Measurements from ENCODE around the gene SLC35A2.
"Not testable (repeated sequence)": the region's sequence is repeated elsewhere in the genome, so short reads cannot be mapped to it uniquely, and the experiment has no call there.

Gene SLC35A2

GRCh38 chrX:48864210-48864609, 47.2 kb downstream of the SLC35A2 start:
- DNase-seq: no peak
- H3K27ac ChIP-seq (ENCODE audit: low read length): no peak overlapping the region
- H3K27me3 ChIP-seq (ENCODE audit: insufficient read depth, low read length, poor library complexity): no peaks in the 10 kb centered on the region
- H3K9ac ChIP-seq (ENCODE audit: low read depth, low read length): no peak overlapping the region
- no peaks in the 10 kb centered on the region for H3K4me1 ChIP-seq (ENCODE audit: insufficient read depth, low read length)
- no peaks in the 10 kb centered on the region for H3K36me3 ChIP-seq (ENCODE audit: insufficient read depth, low read length)
- no peak for ATAC-seq (ENCODE audit: insufficient read depth, low read depth)
- H3K4me2 ChIP-seq (ENCODE audit: insufficient read depth, low read length): no peak overlapping the region
- no peaks in the 10 kb centered on the region for H4K20me1 ChIP-seq (ENCODE audit: insufficient read depth, low read length)
- no peak for TF ChIP-seq EZH2 (IDR thresholded peaks at IDR 0.05; ENCODE audit: borderline replicate concordance, low read depth, low read length, severe bottlenecking)
- TF ChIP-seq, protein P1, sequence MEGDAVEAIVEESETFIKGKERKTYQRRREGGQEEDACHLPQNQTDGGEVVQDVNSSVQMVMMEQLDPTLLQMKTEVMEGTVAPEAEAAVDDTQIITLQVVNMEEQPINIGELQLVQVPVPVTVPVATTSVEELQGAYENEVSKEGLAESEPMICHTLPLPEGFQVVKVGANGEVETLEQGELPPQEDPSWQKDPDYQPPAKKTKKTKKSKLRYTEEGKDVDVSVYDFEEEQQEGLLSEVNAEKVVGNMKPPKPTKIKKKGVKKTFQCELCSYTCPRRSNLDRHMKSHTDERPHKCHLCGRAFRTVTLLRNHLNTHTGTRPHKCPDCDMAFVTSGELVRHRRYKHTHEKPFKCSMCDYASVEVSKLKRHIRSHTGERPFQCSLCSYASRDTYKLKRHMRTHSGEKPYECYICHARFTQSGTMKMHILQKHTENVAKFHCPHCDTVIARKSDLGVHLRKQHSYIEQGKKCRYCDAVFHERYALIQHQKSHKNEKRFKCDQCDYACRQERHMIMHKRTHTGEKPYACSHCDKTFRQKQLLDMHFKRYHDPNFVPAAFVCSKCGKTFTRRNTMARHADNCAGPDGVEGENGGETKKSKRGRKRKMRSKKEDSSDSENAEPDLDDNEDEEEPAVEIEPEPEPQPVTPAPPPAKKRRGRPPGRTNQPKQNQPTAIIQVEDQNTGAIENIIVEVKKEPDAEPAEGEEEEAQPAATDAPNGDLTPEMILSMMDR (IDR thresholded peaks at IDR 0.05; ENCODE audit: borderline replicate concordance, extremely low read depth, low read length, poor library complexity, severe bottlenecking): no peak
- no peaks in the 10 kb centered on the region for H3K79me2 ChIP-seq (ENCODE audit: insufficient read depth, low read length)
- H3K9me3 ChIP-seq (ENCODE audit: insufficient read depth, low read length, severe bottlenecking): no peaks in the 10 kb centered on the region
- H2AFZ ChIP-seq (ENCODE audit: low read depth, low read length): no peak overlapping the region
- no peak overlapping the region for H3K4me3 ChIP-seq (ENCODE audit: low read depth in 1 of 2, low read length in 2 of 2)

- Histone ChIP-seq H3K4me2 (ENCODE audit: insufficient read depth, low read length) (no peak overlapping the region), H3K27me3 (ENCODE audit: insufficient read depth, low read length, poor library complexity) (no peaks in the 10 kb centered on the region), H2AFZ (ENCODE audit: low read depth, low read length) (no peak overlapping the region), H3K4me3 (ENCODE audit: low read depth in 1 of 2, low read length in 2 of 2) (no peak overlapping the region), H3K27ac (ENCODE audit: low read length) (no peak overlapping the region), H4K20me1 (ENCODE audit: insufficient read depth, low read length) (no peaks in the 10 kb centered on the region), H3K4me1 (ENCODE audit: insufficient read depth, low read length) (no peaks in the 10 kb centered on the region), H3K36me3 (ENCODE audit: insufficient read depth, low read length) (no peaks in the 10 kb centered on the region), H3K79me2 (ENCODE audit: insufficient read depth, low read length) (no peaks in the 10 kb centered on the region), H3K9ac (ENCODE audit: low read depth, low read length) (no peak overlapping the region), H3K9me3 (ENCODE audit: insufficient read depth, low read length, severe bottlenecking) (no peaks in the 10 kb centered on the region)
- DNase-seq (peak; percentile 5), ATAC-seq (ENCODE audit: insufficient read depth, low read depth) (no peak)
- TF ChIP-seq, protein P1 (IDR thresholded peaks at IDR 0.05; ENCODE audit: borderline replicate concordance, extremely low read depth, low read length, poor library complexity, severe bottlenecking): peak; percentile 33
- no peak for TF ChIP-seq EZH2 (IDR thresholded peaks at IDR 0.05; ENCODE audit: borderline replicate concordance, low read depth, low read length, severe bottlenecking)
Observed at GRCh38 chrX:48854898-48855297, 56.5 kb downstream of the SLC35A2 start.

DNA sequence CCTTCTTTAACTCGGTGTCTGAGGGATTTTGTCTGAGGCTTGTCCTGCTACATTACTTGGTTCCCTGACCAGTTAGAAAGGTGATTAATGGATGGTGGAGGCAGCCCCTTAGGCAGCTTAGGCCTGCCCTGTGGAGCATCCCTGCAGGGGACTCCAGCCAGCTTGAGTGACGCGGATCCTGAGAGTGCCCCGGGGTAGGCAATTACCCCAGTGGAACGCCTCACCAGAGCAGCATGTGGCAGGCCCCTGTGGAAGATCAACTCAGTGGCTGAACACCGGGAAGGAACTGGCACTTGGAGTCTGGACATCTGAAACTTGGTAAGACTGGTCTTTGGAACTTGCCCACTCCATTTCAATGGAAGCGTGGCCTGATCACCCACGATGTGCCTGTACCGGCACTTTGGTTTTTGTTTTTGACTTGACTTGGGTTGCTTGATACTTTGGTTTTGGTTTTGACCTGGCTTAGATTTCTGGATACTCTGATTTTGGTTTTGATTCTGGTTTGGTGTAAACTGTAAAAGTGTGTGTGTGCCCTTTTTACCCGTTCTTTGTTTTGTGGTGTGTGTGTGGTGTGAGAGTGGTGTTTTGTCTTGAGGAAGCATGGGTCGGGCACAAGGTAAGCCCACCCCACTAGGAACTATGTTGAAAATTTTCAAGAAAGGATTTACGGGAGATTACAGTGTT, 57.2 kb downstream of the SLC35A2 start:
- not testable (repeated sequence) for H2AFZ ChIP-seq (ENCODE audit: low read depth, low read length); H3K27me3 ChIP-seq (ENCODE audit: insufficient read depth, low read length, poor library complexity); H3K9ac ChIP-seq (ENCODE audit: low read depth, low read length); ATAC-seq (ENCODE audit: insufficient read depth, low read depth); H3K4me2 ChIP-seq (ENCODE audit: insufficient read depth, low read length); H4K20me1 ChIP-seq (ENCODE audit: insufficient read depth, low read length); H3K9me3 ChIP-seq (ENCODE audit: insufficient read depth, low read length, severe bottlenecking); H3K36me3 ChIP-seq (ENCODE audit: insufficient read depth, low read length); H3K27ac ChIP-seq (ENCODE audit: low read length); DNase-seq; H3K4me1 ChIP-seq (ENCODE audit: insufficient read depth, low read length); H3K4me3 ChIP-seq (ENCODE audit: low read depth in 1 of 2, low read length in 2 of 2); H3K79me2 ChIP-seq (ENCODE audit: insufficient read depth, low read length)

- not testable (repeated sequence) for H3K27ac ChIP-seq (ENCODE audit: low read length); DNase-seq; H4K20me1 ChIP-seq (ENCODE audit: insufficient read depth, low read length); H3K4me3 ChIP-seq (ENCODE audit: low read depth in 1 of 2, low read length in 2 of 2); H3K4me2 ChIP-seq (ENCODE audit: insufficient read depth, low read length); H3K9me3 ChIP-seq (ENCODE audit: insufficient read depth, low read length, severe bottlenecking); H3K79me2 ChIP-seq (ENCODE audit: insufficient read depth, low read length); H3K36me3 ChIP-seq (ENCODE audit: insufficient read depth, low read length); H3K4me1 ChIP-seq (ENCODE audit: insufficient read depth, low read length); ATAC-seq (ENCODE audit: insufficient read depth, low read depth); H3K9ac ChIP-seq (ENCODE audit: low read depth, low read length); H3K27me3 ChIP-seq (ENCODE audit: insufficient read depth, low read length, poor library complexity); H2AFZ ChIP-seq (ENCODE audit: low read depth, low read length)
Observed at GRCh38 chrX:48853494-48853893, 58.0 kb downstream of the SLC35A2 start.
